Brain microvascular endothelial cell (primary cell): ENCODE results near the gene TRAPPC10.

Experiments used
- DNase-seq: peaks from one replicate; pipeline ENCODE4 v3.0.0-alpha.2; 2020
- H3K27ac ChIP-seq: fragments of 250-450 bp; sonication (Bioruptor Pico); 2 replicates; pipeline ENCODE4 v1.5.1; 2020; ENCODE audit warnings: mild to moderate bottlenecking, moderate library complexity
- H3K27me3 ChIP-seq: fragments of 250-450 bp; sonication (Bioruptor Pico); replicated peaks from 2 replicates; pipeline ENCODE4 v1.5.1; 2020; ENCODE audit warnings: mild to moderate bottlenecking
- H3K36me3 ChIP-seq: fragments of 250-450 bp; sonication (Bioruptor Pico); replicated peaks from 2 replicates; pipeline ENCODE4 v1.5.1; 2020; ENCODE audit warnings: mild to moderate bottlenecking
- H3K4me3 ChIP-seq: 2 replicates; pipeline ENCODE4 v1.5.1; 2011; ENCODE audit warnings: low read depth, mild to moderate bottlenecking, control low read depth, low read length, moderate library complexity
- in situ Hi-C: cut with HindIII; loops from 2 replicates; pipeline ENCODE4 v1.10.0; 2017; ENCODE audit warnings: low sequenced_read_pairs, low pct_ligation_motif_present
- TF ChIP-seq, protein P1 (sequence below): IDR thresholded peaks from 2 replicates; pipeline ENCODE4 v1.5.1; 2011; ENCODE audit warnings: low read depth, mild to moderate bottlenecking, moderate library complexity, low read length, control low read depth, inconsistent platforms; ENCODE audit errors: missing control alignments

Gene TRAPPC10

DNA sequence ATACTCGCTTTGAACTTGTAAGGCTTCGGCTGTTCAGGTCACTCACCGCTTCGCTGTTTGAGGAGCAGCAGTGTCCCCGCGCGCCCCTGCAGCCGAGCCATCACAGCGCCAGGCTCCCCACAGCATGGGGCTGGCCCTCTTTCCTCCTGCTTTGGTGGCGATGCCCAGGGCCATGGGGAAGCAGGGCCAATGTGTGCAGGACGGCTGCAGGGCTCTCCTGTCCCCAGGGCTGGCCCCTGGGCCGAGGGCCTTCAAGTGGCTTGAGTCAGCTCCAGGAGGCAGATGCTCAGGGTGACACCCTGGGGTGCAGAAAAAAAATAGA is 38.5 kb upstream of the TRAPPC10 start:
- DNase-seq: no peak
- in situ Hi-C loops: no loop called here
- Histone ChIP-seq H3K27me3 (no peaks in the 10 kb centered on the region), H3K36me3 (peaks cover 23% of the 10 kb centered on the region), H3K4me3 (no peak overlapping the region), H3K27ac (no peak overlapping the region)
- TF ChIP-seq, protein P1, sequence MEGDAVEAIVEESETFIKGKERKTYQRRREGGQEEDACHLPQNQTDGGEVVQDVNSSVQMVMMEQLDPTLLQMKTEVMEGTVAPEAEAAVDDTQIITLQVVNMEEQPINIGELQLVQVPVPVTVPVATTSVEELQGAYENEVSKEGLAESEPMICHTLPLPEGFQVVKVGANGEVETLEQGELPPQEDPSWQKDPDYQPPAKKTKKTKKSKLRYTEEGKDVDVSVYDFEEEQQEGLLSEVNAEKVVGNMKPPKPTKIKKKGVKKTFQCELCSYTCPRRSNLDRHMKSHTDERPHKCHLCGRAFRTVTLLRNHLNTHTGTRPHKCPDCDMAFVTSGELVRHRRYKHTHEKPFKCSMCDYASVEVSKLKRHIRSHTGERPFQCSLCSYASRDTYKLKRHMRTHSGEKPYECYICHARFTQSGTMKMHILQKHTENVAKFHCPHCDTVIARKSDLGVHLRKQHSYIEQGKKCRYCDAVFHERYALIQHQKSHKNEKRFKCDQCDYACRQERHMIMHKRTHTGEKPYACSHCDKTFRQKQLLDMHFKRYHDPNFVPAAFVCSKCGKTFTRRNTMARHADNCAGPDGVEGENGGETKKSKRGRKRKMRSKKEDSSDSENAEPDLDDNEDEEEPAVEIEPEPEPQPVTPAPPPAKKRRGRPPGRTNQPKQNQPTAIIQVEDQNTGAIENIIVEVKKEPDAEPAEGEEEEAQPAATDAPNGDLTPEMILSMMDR: no peak

DNA sequence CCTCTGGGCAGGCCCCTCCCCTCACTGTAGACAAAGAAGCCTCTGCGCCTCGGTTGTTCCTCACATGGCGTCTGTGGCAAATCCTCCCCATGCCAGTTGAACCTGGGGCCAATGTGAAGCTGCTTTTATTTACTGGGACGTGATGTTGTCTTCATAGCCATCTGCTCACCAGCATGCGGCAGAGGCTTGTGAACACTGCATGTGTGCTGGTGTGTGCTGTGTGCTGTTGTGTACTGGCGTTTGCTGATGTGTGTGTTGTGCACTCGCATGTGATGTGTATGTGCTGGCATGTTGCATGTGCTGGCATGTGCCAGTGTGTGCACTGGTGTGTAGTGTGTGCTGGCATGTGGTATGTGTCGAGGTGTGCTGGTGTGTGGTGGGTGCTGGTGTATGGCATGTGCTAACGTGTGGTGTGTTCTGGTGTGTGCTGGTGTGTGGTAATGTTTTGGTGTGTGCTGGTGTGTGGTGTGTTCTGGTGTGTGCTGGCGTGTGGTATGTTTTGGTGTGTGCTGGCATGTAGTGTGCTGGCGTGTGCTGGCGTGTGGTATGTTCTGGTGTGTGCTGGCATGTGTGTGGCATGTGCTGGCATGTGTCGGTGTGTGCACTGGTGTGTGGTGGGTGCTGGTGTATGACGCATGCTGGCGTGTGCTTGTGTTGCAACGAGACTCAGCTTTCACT is 37.2 kb upstream of the TRAPPC10 start:
- TF ChIP-seq, protein P1: no peak
- H3K4me3 ChIP-seq: no peak overlapping the region
- in situ Hi-C loops: no loop called here
- H3K27ac ChIP-seq: no peak overlapping the region
- no peaks in the 10 kb centered on the region for H3K27me3 ChIP-seq
- DNase-seq: no peak
- peaks cover 18% of the 10 kb centered on the region for H3K36me3 ChIP-seq

- Histone ChIP-seq H3K27ac (no peak overlapping the region), H3K4me3 (no peak overlapping the region), H3K27me3 (no peaks in the 10 kb centered on the region), H3K36me3 (peaks cover 14% of the 10 kb centered on the region)
- peak; percentile 51 for DNase-seq
- in situ Hi-C loops: no loop called here
- TF ChIP-seq, protein P1: peak; percentile 99
These were observed 36.5 kb upstream of the TRAPPC10 start for GRCh38 chr21:43975469-43976098.

DNA sequence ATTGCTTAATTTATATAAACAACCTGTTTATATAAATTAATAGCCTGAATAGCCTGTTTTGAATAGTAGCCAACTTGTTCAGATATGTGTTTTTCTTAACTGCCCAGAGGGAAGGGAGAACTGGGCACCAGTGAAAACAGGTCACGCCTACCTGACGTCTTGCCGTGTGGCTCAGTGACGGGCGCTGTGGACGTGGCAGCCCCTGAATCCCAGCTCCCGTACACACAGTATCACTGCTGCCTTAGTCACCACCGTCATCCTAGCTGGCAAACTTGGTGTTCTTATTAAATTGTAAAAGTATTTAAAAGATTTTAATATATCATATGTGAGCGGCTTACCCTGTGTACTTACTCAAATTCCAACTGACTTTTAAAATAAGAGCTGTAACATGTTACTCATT is 35.4 kb upstream of the TRAPPC10 start:
- H3K4me3 ChIP-seq: no peak overlapping the region
- TF ChIP-seq, protein P1: no peak
- no peak overlapping the region for H3K27ac ChIP-seq
- no peak for DNase-seq
- peaks cover 10% of the 10 kb centered on the region for H3K36me3 ChIP-seq
- no peaks in the 10 kb centered on the region for H3K27me3 ChIP-seq
- in situ Hi-C loops: no loop called here

DNA sequence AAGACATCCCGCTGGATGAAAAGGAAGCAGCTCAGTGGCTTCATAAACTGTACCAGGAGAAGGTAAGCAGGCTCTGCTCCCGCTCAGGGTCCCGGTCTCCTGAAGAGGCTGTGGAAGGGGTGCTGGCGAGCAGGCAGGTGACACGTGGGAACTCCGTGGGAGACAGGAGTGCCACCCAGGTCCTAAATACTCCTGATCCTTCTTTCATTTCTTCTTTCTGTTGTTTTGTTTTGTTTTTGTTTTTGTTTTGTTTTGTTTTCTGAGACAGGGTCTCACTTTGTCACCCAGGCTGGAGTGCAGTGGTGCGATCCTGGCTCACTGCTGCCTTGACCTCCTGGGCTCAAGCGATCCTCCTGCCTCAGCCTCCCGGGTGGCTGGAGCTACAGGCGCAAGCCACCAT is 34.0 kb upstream of the TRAPPC10 start:
- DNase-seq: no peak
- Histone ChIP-seq H3K27me3 (no peaks in the 10 kb centered on the region), H3K4me3 (no peak overlapping the region), H3K27ac (no peak overlapping the region), H3K36me3 (peaks cover 4% of the 10 kb centered on the region)
- TF ChIP-seq, protein P1: no peak
- in situ Hi-C loops: no loop called here

DNA sequence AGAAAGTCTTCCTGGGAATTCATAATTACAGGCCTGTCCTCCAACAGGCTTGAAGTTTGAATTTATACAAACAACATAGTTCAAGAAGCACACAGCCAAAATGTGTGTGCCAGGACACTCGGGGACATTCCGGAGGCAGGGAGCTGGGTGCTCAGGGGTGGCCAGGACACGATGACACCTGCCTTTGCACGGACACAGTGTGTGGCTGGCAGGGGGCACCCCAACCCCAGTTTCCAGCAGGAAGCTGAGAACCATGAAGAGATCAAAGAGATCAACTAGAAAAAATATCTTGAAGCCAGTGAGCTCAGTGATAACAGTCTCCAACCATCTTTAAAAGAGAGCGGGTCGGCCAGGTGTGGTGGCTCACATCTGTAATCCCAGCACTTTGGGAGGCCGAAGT is 32.5 kb upstream of the TRAPPC10 start:
- TF ChIP-seq, protein P1: peak; percentile 47
- peaks cover 4% of the 10 kb centered on the region for H3K36me3 ChIP-seq
- no peak overlapping the region for H3K4me3 ChIP-seq
- no peak overlapping the region for H3K27ac ChIP-seq
- in situ Hi-C loops: no loop called here
- DNase-seq: no peak
- no peaks in the 10 kb centered on the region for H3K27me3 ChIP-seq
